Measurements from ENCODE around the gene PSKH1.

GRCh38 chr16:67936880-67937605 lies 44.0 kb downstream of the PSKH1 start:
- TF ChIP-seq EZH2 (IDR thresholded peaks at IDR 0.05; ENCODE audit: insufficient read depth, poor library complexity, severe bottlenecking) (no peak), EZH2phosphoT487 (IDR thresholded peaks at IDR 0.05; ENCODE audit: insufficient read depth, low read depth) (no peak)
